ENCODE measurements around the gene TMCC2.

Gene TMCC2

GRCh38 chr1:205199931-205200299, 27.8 kb upstream of the TMCC2 start:
- H3K27me3 ChIP-seq (ENCODE audit: control insufficient read depth, insufficient read depth, low read length) = no peaks in the 10 kb centered on the region
- no peaks in the 10 kb centered on the region for H3K36me3 ChIP-seq (ENCODE audit: control insufficient read depth, insufficient read depth, low read length)
- no peaks in the 10 kb centered on the region for H3K9me3 ChIP-seq (ENCODE audit: control insufficient read depth, low read length)
- no peak overlapping the region for H3K9ac ChIP-seq
- no peak overlapping the region for H3K27ac ChIP-seq
- no peak overlapping the region for H3K4me2 ChIP-seq (ENCODE audit: low read length)
- H3K4me1 ChIP-seq = peaks cover 2% of the 10 kb centered on the region
- H3K79me2 ChIP-seq = peaks cover 2% of the 10 kb centered on the region
- TF ChIP-seq CTCF (IDR thresholded peaks at IDR 0.05) = no peak
- no peak overlapping the region for H3K4me3 ChIP-seq (ENCODE audit: low read depth, low read length)
- no peak overlapping the region for H2AFZ ChIP-seq

GRCh38 chr1:205204552-205204951, 23.2 kb upstream of the TMCC2 start:
- no peak overlapping the region for H3K4me3 ChIP-seq (ENCODE audit: low read depth, low read length)
- H3K9ac ChIP-seq = no peak overlapping the region
- H3K9me3 ChIP-seq (ENCODE audit: control insufficient read depth, low read length) = no peaks in the 10 kb centered on the region

DNA sequence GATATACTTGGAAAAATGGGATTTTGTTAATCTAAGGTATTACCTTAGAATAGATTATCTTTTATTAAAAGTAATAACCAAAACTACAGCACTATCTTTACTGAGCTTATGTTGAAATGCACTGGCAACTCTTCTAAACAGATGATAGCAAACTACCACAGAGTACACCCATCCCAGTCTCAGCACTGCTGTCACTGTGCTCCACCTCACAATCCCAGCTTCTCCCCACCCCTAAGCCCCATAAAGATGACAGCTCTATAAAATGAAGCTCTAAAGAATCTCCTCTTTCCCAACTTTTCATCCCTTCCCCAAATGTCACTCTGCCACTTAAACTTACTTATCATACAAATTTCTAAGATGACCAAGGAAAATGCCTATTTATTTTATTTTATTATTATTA, 22.7 kb upstream of the TMCC2 start:
- peaks cover 1% of the 10 kb centered on the region for H3K4me1 ChIP-seq

More at GRCh38 chr1:205204552-205204951, 23.2 kb upstream of the TMCC2 start:
- Histone ChIP-seq H3K27me3 (ENCODE audit: control insufficient read depth, insufficient read depth, low read length) (no peaks in the 10 kb centered on the region), H3K27ac (no peak overlapping the region), H3K36me3 (ENCODE audit: control insufficient read depth, insufficient read depth, low read length) (no peaks in the 10 kb centered on the region), H2AFZ (no peak overlapping the region), H3K4me2 (ENCODE audit: low read length) (no peak overlapping the region), H3K4me1 (no peaks in the 10 kb centered on the region), H3K79me2 (peaks cover 15% of the 10 kb centered on the region)
- no peak for TF ChIP-seq CTCF (IDR thresholded peaks at IDR 0.05)

GRCh38 chr1:205208811-205209210, 18.9 kb upstream of the TMCC2 start:
- H2AFZ ChIP-seq = no peak overlapping the region
- H3K4me2 ChIP-seq (ENCODE audit: low read length) = no peak overlapping the region
- H3K4me1 ChIP-seq = peaks cover 2% of the 10 kb centered on the region
- no peaks in the 10 kb centered on the region for H3K27me3 ChIP-seq (ENCODE audit: control insufficient read depth, insufficient read depth, low read length)
- peaks cover 25% of the 10 kb centered on the region for H3K79me2 ChIP-seq
- no peak overlapping the region for H3K27ac ChIP-seq
- no peaks in the 10 kb centered on the region for H3K9me3 ChIP-seq (ENCODE audit: control insufficient read depth, low read length)
- H3K4me3 ChIP-seq (ENCODE audit: low read depth, low read length) = no peak overlapping the region
- no peaks in the 10 kb centered on the region for H3K36me3 ChIP-seq (ENCODE audit: control insufficient read depth, insufficient read depth, low read length)
- TF ChIP-seq CTCF (IDR thresholded peaks at IDR 0.05) = no peak
- H3K9ac ChIP-seq = no peak overlapping the region

More for the DNA sequence above, 22.7 kb upstream of the TMCC2 start:
- Histone ChIP-seq H3K79me2 (peaks cover 16% of the 10 kb centered on the region), H2AFZ (no peak overlapping the region), H3K27ac (no peak overlapping the region), H3K9me3 (ENCODE audit: control insufficient read depth, low read length) (no peaks in the 10 kb centered on the region), H3K4me3 (ENCODE audit: low read depth, low read length) (no peak overlapping the region), H3K4me2 (ENCODE audit: low read length) (no peak overlapping the region), H3K27me3 (ENCODE audit: control insufficient read depth, insufficient read depth, low read length) (no peaks in the 10 kb centered on the region), H3K9ac (no peak overlapping the region), H3K36me3 (ENCODE audit: control insufficient read depth, insufficient read depth, low read length) (no peaks in the 10 kb centered on the region)
- no peak for TF ChIP-seq CTCF (IDR thresholded peaks at IDR 0.05)

- peaks cover 25% of the 10 kb centered on the region for H3K79me2 ChIP-seq
- no peak for TF ChIP-seq CTCF (IDR thresholded peaks at IDR 0.05)
Measured at GRCh38 chr1:205210756-205211168, 17.0 kb upstream of the TMCC2 start.

More at GRCh38 chr1:205210756-205211168, 17.0 kb upstream of the TMCC2 start:
- peak overlapping the region; percentile 97 for H2AFZ ChIP-seq
- H3K27me3 ChIP-seq (ENCODE audit: control insufficient read depth, insufficient read depth, low read length) = no peaks in the 10 kb centered on the region
- peak overlapping the region; percentile 67 for H3K4me3 ChIP-seq (ENCODE audit: low read depth, low read length)
- no peaks in the 10 kb centered on the region for H3K36me3 ChIP-seq (ENCODE audit: control insufficient read depth, insufficient read depth, low read length)
- peak overlapping the region; percentile 90 for H3K27ac ChIP-seq
- H3K4me2 ChIP-seq (ENCODE audit: low read length) = peak overlapping the region; percentile 66
- peak overlapping the region; percentile 53 for H3K9ac ChIP-seq
- H3K4me1 ChIP-seq = peaks cover 2% of the 10 kb centered on the region
- no peaks in the 10 kb centered on the region for H3K9me3 ChIP-seq (ENCODE audit: control insufficient read depth, low read length)
